Spleen (tissue), 11 donors: ENCODE results near the gene MRPL50. TPM values are rescaled to one million over a fixed set of nuclear protein-coding genes. Genes with fewer than 3 reads are reported as not detected.

Source experiments
- DNase-seq: peaks from one replicate; pipeline ENCODE4 v3.0.0-alpha.2; 2020
- H3K27ac ChIP-seq, 8 donors: fragments of 200-600 bp; sonication (generic) in 7 of 8; 1 replicate in 4 of 8; 2 replicates in 4 of 8; pipeline versions ENCODE4 v1.5.0 to v1.8.0; 2016 to 2021; ENCODE audit warnings: inconsistent platforms in 4 of 8, mild to moderate bottlenecking in 4 of 8, moderate library complexity in 1 of 8
- H3K27me3 ChIP-seq, 7 donors: fragments of 200-600 bp; sonication (generic) in 6 of 7; replicated peaks in 1 of 7; 1 replicate in 4 of 7; 2 replicates in 3 of 7; pipeline versions ENCODE4 v1.5.0 to v1.8.0; 2016 to 2021; ENCODE audit warnings: inconsistent platforms in 3 of 7, mild to moderate bottlenecking in 1 of 7
- H3K36me3 ChIP-seq, 6 donors: fragments of 200-600 bp; sonication (generic) in 5 of 6; 1 replicate in 4 of 6; 2 replicates in 2 of 6; pipeline versions ENCODE4 v1.5.0 to v1.8.0; 2016 to 2021; ENCODE audit warnings: inconsistent platforms in 2 of 6
- H3K4me1 ChIP-seq, 6 donors: fragments of 200-600 bp; sonication (generic) in 5 of 6; 1 replicate in 3 of 6; 2 replicates in 3 of 6; pipeline versions ENCODE4 v1.5.0 to v1.8.0; 2016 to 2021; ENCODE audit warnings: inconsistent platforms in 3 of 6
- H3K4me3 ChIP-seq, 8 donors: fragments of 200-600 bp; sonication (generic) in 7 of 8; 1 replicate in 4 of 8; 2 replicates in 4 of 8; pipeline versions ENCODE4 v1.5.0 to v1.8.0; 2016 to 2021; ENCODE audit warnings: inconsistent platforms in 4 of 8, mild to moderate bottlenecking in 4 of 8, moderate library complexity in 2 of 8
- H3K9me3 ChIP-seq, 8 donors: fragments of 200-600 bp; sonication (generic) in 7 of 8; 1 replicate in 4 of 8; 2 replicates in 4 of 8; pipeline versions ENCODE4 v1.5.0 to v1.8.0; 2016 to 2021; ENCODE audit warnings: inconsistent platforms in 4 of 8
- POLR2A ChIP-seq, 3 donors: fragments of 450-650 bp; IDR thresholded peaks; one replicate each; pipeline ENCODE4 v1.5.1; 2017; ENCODE audit warnings: antibody characterized with exemption in 3 of 3, mild to moderate bottlenecking in 1 of 3
- POLR2AphosphoS5 ChIP-seq, 3 donors: sonication (generic); formaldehyde crosslinking; IDR thresholded peaks; one replicate each; pipeline ENCODE4 v1.5.1; 2017; ENCODE audit warnings: antibody characterized with exemption in 3 of 3
- WGBS, 5 donors: extraction: QIAGEN DNeasy Blood & Tissue Kit in 3 of 5; methylation state at CpG; one replicate each; pipeline versions ENCODE4 v1.1.5 to v1.1.7; 2013 to 2018; 5-methylcytosine and 5-hydroxymethylcytosine counted together
- intact Hi-C: fragments of 100-400 bp; cut with DNase I; formaldehyde crosslinking; loops from one replicate; pipeline ENCODE4 v1.15.0; 2023; ENCODE audit warnings: low total_unique reads
- polyA plus RNA-seq, 3 donors: library from polyadenylated mRNA; stranded (reverse); fragments of 200-250 nt; gene quantifications; one replicate each; pipeline ENCODE4 v1.2.1, GENCODE V29; 2013
- total RNA-seq, 7 donors: library from RNA; depleted of rRNA in 3 of 7; stranded (reverse); fragments of >200 nt in 3 of 7; fragmentation: NEBNext Ultra II Directional in 4 of 7; extraction: Animal tissue kit (Norgen Biotek cat#: 25700) in 4 of 7; gene quantifications; one replicate each; pipeline versions ENCODE4 v1.1.0 to v1.2.1, GENCODE V29; 2016 to 2021
- TF ChIP-seq, protein P1 (sequence below), 11 experiments: fragments of 200-600 bp in 7 of 11; fragments of 450-650 bp in 4 of 11; sonication (generic) in 4 of 11; IDR thresholded peaks in 8 of 11; conservative IDR thresholded peaks in 3 of 11; 1 replicate in 7 of 11; 2 replicates in 4 of 11; pipeline versions ENCODE4 v1.4.0 to v1.8.0; 2016 to 2021; ENCODE audit warnings: antibody characterized with exemption in 11 of 11, inconsistent platforms in 4 of 11, mild to moderate bottlenecking in 1 of 11
- donor health status: healthy with polysubstance abuse.
- donor health status: DM: no; HTN: no; CAD: no; lungs with moderate emphysema.
- donor health status: DM: no; HTN: no; CAD: no.
- donor health status: Bipolar disorder and iron deficiency.
- donor health status: healthy.
- donor health status: DM: no; HTN: no; CAD: no.
- donor health status: DM: yes; HTN: yes; CAD: no.

MRPL50 gene
- total and polyA plus RNA-seq, 10 donors = 7.8 to 15.5 (median 11.2) TPM

DNA sequence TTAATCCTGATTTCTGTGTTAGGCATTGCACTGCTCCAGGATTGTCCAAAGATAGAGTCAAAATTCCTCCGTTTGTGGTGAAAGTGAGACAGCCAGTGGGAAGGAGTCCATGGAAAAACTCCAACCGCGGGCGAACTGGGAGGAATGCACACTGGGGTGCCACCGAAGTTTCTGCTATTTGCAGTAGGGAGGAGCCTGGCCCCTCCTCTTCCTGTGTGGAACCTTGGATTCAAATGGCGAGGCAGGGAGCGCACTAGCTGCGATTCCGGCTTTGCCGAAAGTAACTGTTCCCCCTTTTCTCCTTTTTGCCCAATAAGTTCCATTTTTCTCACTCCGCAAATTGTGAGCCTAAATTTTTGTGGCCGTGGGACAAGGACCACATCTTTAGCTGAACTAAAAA, 22.9 kb downstream of the MRPL50 start:
- no peaks in the 10 kb centered on the region for H3K36me3 ChIP-seq
- H3K4me1 ChIP-seq = no peaks in the 10 kb centered on the region
- whole genome bisulfite sequencing, 5 donors = 89 to 96% (median 91%) methylated on average over 12 of the region's 12 CpGs
- TF ChIP-seq POLR2AphosphoS5 (IDR thresholded peaks at IDR 0.05) (no peak), POLR2A (IDR thresholded peaks at IDR 0.05) (no peak)
- TF ChIP-seq, protein P1, sequence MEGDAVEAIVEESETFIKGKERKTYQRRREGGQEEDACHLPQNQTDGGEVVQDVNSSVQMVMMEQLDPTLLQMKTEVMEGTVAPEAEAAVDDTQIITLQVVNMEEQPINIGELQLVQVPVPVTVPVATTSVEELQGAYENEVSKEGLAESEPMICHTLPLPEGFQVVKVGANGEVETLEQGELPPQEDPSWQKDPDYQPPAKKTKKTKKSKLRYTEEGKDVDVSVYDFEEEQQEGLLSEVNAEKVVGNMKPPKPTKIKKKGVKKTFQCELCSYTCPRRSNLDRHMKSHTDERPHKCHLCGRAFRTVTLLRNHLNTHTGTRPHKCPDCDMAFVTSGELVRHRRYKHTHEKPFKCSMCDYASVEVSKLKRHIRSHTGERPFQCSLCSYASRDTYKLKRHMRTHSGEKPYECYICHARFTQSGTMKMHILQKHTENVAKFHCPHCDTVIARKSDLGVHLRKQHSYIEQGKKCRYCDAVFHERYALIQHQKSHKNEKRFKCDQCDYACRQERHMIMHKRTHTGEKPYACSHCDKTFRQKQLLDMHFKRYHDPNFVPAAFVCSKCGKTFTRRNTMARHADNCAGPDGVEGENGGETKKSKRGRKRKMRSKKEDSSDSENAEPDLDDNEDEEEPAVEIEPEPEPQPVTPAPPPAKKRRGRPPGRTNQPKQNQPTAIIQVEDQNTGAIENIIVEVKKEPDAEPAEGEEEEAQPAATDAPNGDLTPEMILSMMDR (IDR thresholded peaks at IDR 0.05 in 8 of 11, conservative IDR thresholded peaks at IDR 0.05 in 3 of 11) = no peak
- H3K27me3 ChIP-seq = peaks cover 0 to 6% (median 0%) of the 10 kb centered on the region in 7 donors
- peaks cover 0 to 12% (median 0%) of the 10 kb centered on the region in 8 donors for H3K9me3 ChIP-seq
- intact Hi-C loops = no loop called here
- no peak overlapping the region for H3K4me3 ChIP-seq
- no peak for DNase-seq
- no peak overlapping the region for H3K27ac ChIP-seq

DNA sequence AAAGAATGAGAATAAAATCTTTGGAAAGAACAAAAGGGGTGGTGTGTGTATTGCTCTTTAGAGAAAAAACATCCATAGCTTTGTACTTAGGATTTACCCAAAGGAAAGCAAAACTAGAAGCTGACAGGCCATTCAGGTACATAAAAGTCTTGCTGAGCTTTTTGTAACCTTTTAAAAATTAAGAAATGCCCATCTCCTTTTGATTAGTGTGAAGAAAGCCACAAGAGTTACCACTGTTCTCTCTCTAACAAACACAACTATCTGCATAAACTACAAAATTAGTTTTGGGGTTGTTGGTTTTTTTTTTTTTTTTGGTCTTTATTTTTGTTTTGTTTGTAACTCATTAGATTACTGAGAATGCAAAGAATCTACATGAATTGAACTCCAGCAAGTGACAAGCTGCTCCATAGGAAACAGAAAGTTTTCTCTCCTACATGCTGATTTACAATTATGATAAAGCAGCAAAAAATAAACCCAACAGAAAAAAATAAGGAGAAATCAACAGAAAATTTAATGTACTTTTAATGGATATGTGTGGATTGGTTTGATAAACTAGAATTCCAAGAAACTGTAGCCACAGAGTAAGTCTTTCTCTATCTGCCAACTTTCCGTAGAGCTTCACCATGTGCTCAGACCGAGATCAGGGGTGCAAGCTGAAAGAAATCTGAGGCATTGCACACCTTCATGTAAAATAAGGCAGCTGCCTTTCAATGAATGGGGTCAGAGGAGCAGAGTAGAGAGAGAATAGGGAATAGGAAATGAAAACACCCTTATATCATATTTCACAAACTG, 25.9 kb downstream of the MRPL50 start:
- Histone ChIP-seq H3K27me3 (peaks cover 0 to 6% (median 0%) of the 10 kb centered on the region in 7 donors), H3K4me1 (no peaks in the 10 kb centered on the region), H3K9me3 (peaks cover 0 to 4% (median 0%) of the 10 kb centered on the region in 8 donors), H3K27ac (no peak overlapping the region), H3K4me3 (no peak overlapping the region), H3K36me3 (no peaks in the 10 kb centered on the region)
- no peak for DNase-seq
- 61 to 87% (median 67%) methylated on average over 2 of the region's 2 CpGs for WGBS, 5 donors
- intact Hi-C loops = no loop called here
- no peak for TF ChIP-seq POLR2A (IDR thresholded peaks at IDR 0.05)
- TF ChIP-seq, protein P1 (IDR thresholded peaks at IDR 0.05 in 8 of 11, conservative IDR thresholded peaks at IDR 0.05 in 3 of 11) = no peak
- no peak for TF ChIP-seq POLR2AphosphoS5 (IDR thresholded peaks at IDR 0.05)

DNA sequence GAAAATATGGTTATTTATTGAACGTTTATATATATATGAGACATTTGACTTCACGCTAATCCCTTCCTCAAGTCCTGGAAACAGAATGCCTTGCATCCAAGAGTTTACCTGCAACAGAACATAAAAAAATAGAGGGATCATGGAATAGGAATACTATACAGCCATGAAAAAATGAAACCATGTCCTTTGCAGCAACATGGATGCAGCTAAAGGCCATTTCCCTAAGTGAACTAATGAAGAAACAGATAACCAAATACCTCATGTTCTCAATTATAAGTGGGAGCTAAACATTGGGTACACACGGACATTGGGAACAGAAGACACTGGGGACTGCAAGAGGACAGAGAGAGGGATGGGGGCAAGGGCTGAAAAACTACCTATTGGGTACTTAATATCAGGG, 26.6 kb downstream of the MRPL50 start:
- H3K9me3 ChIP-seq = peaks cover 0 to 4% (median 0%) of the 10 kb centered on the region in 8 donors
- no peaks in the 10 kb centered on the region for H3K4me1 ChIP-seq
- WGBS, 5 donors = 88 to 95% (median 93%) methylated on average over 3 of the region's 3 CpGs
- no peak overlapping the region for H3K4me3 ChIP-seq
- TF ChIP-seq, protein P1 (IDR thresholded peaks at IDR 0.05 in 8 of 11, conservative IDR thresholded peaks at IDR 0.05 in 3 of 11) = no peak
- TF ChIP-seq POLR2AphosphoS5 (IDR thresholded peaks at IDR 0.05) (no peak), POLR2A (IDR thresholded peaks at IDR 0.05) (no peak)
- peaks cover 0 to 6% (median 0%) of the 10 kb centered on the region in 7 donors for H3K27me3 ChIP-seq
- DNase-seq = no peak
- intact Hi-C loops = no loop called here
- H3K27ac ChIP-seq = no peak overlapping the region
- H3K36me3 ChIP-seq = no peaks in the 10 kb centered on the region

DNA sequence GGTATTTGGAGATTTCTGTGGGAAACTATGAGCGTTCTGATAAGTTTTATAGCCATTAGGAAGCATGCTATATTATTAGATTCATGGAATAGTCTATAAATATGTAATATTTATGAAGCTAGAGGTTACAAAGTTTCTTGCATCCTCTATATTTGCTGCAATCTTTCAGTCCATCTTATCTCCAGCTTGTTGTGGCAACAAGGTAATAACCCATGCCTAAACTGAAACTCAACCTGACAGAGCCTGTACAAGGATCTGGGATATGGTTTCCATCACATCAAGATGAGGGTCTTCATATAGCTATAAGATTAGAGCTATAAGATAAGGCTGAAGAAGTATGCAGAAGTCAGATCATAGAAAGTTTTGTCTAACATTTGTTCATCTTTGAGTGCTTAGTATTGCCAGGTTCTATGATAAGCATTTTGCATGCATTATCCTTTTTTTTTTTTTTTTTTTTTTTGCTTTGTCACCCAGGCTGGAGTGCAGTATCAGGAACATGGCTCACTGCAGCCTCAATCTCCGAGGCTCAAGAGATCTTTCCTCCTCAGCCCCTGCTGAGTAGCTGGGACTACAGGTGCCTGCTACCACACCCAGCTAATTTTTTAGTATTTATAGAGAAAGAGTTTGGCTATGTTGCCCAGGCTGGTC, 28.4 kb downstream of the MRPL50 start:
- TF ChIP-seq POLR2A (IDR thresholded peaks at IDR 0.05) = no peak
- no peak for TF ChIP-seq POLR2AphosphoS5 (IDR thresholded peaks at IDR 0.05)
- TF ChIP-seq, protein P1 (IDR thresholded peaks at IDR 0.05 in 8 of 11, conservative IDR thresholded peaks at IDR 0.05 in 3 of 11) = no peak
- no peak overlapping the region for H3K4me3 ChIP-seq
- H3K36me3 ChIP-seq = no peaks in the 10 kb centered on the region
- WGBS, 5 donors = 66 to 91% (median 76%) methylated on average over 2 of the region's 2 CpGs
- intact Hi-C loops = no loop called here
- H3K4me1 ChIP-seq = no peaks in the 10 kb centered on the region
- peaks cover 0 to 4% (median 0%) of the 10 kb centered on the region in 8 donors for H3K9me3 ChIP-seq
- no peak for DNase-seq
- H3K27me3 ChIP-seq = peaks cover 0 to 4% (median 0%) of the 10 kb centered on the region in 7 donors
- no peak overlapping the region for H3K27ac ChIP-seq
